Measurements from ENCODE around the gene NECAB3.

DNA sequence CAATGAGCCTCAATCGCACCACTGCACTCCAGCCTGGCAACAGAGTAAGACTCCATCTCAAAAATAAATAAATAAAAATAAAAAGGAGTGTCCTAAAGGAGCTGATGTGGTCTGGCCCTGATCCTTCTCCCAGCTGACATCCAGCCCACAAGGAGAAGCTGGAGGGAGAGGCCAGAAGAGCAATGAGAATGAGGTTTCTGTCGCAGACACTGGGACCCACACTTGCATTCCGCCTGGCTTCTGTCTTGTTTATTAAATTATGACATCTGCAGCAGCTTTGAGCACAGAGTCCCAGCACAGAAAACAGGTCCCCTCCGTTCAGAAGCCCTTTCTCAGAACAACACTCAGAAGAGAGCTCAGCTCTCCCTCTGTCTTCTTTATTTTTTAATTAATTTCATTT lies 22.2 kb upstream of the NECAB3 start:
- TF ChIP-seq, protein P1, sequence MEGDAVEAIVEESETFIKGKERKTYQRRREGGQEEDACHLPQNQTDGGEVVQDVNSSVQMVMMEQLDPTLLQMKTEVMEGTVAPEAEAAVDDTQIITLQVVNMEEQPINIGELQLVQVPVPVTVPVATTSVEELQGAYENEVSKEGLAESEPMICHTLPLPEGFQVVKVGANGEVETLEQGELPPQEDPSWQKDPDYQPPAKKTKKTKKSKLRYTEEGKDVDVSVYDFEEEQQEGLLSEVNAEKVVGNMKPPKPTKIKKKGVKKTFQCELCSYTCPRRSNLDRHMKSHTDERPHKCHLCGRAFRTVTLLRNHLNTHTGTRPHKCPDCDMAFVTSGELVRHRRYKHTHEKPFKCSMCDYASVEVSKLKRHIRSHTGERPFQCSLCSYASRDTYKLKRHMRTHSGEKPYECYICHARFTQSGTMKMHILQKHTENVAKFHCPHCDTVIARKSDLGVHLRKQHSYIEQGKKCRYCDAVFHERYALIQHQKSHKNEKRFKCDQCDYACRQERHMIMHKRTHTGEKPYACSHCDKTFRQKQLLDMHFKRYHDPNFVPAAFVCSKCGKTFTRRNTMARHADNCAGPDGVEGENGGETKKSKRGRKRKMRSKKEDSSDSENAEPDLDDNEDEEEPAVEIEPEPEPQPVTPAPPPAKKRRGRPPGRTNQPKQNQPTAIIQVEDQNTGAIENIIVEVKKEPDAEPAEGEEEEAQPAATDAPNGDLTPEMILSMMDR (conservative IDR thresholded peaks at IDR 0.05; ENCODE audit: low read depth, low read length) = no peak
- TF ChIP-seq BHLHE40 (IDR thresholded peaks at IDR 0.05; ENCODE audit: low read depth, low read length) = no peak

Data from IMR-90 (cell line).